Endothelial cell (in vitro differentiated cells): ENCODE results near the gene MED12. TPM values are rescaled to one million over a fixed set of nuclear protein-coding genes. Genes with fewer than 3 reads are reported as not detected.
A peak's percentile ranks its signal among the peaks of the same experiment; 100 is the strongest.

Experiments
- DNase-seq: peaks from one replicate; pipeline ENCODE4 v3.0.0; 2021; ENCODE audit warnings: low spot score
- H3K27ac Mint-ChIP-seq: one replicate; pipeline ENCODE4 v1.8.0; 2021; ENCODE audit warnings: mixed read lengths, inconsistent platforms; ENCODE audit not compliant: unreplicated experiment
- H3K27me3 Mint-ChIP-seq: one replicate; pipeline ENCODE4 v1.8.0; 2021; ENCODE audit warnings: mild to moderate bottlenecking, moderate library complexity, mixed read lengths, inconsistent platforms; ENCODE audit not compliant: unreplicated experiment
- H3K36me3 Mint-ChIP-seq: one replicate; pipeline ENCODE4 v1.8.0; 2021; ENCODE audit warnings: mild to moderate bottlenecking, low read depth, mixed read lengths, inconsistent platforms; ENCODE audit not compliant: unreplicated experiment
- H3K4me1 Mint-ChIP-seq: one replicate; pipeline ENCODE4 v1.8.0; 2021; ENCODE audit warnings: mild to moderate bottlenecking, mixed read lengths, inconsistent platforms; ENCODE audit not compliant: unreplicated experiment
- H3K4me3 Mint-ChIP-seq: one replicate; pipeline ENCODE4 v1.8.0; 2021; ENCODE audit warnings: mild to moderate bottlenecking, mixed read lengths, inconsistent platforms; ENCODE audit not compliant: unreplicated experiment
- H3K9me3 Mint-ChIP-seq: one replicate; pipeline ENCODE4 v1.8.0; 2021; ENCODE audit warnings: mixed read lengths, inconsistent platforms; ENCODE audit not compliant: unreplicated experiment
- CTCF ChIP-seq: fragments of 200-600 bp; sonication (generic); IDR thresholded peaks from one replicate; pipeline ENCODE4 v1.5.0; 2021; ENCODE audit warnings: antibody characterized with exemption; ENCODE audit not compliant: unreplicated experiment
- total RNA-seq: library from RNA; stranded (reverse); fragmentation: NEBNext Ultra II Directional; extraction: Animal tissue kit (Norgen Biotek cat#: 25700); gene quantifications from one replicate; pipeline ENCODE4 v1.2.1, GENCODE V29; 2021; ENCODE audit not compliant: unreplicated experiment

MED12 gene
- total RNA-seq, 1 donor from 2014 or later, result 128 TPM

- Mint-ChIP-seq H3K9me3 (no peaks in the 10 kb centered on the region), H3K36me3 (peaks cover 9% of the 10 kb centered on the region), H3K27ac (no peak overlapping the region), H3K4me3 (no peak overlapping the region), H3K27me3 (no peaks in the 10 kb centered on the region), H3K4me1 (no peaks in the 10 kb centered on the region)
- no peak for TF ChIP-seq CTCF
- DNase-seq, result no peak
These were observed 1.0 kb upstream of the MED12 start for GRCh38 chrX:71117358-71117757.

- Mint-ChIP-seq H3K9me3 (no peaks in the 10 kb centered on the region), H3K27me3 (no peaks in the 10 kb centered on the region), H3K4me1 (no peaks in the 10 kb centered on the region), H3K4me3 (peak overlapping the region; percentile 89), H3K36me3 (peaks cover 21% of the 10 kb centered on the region), H3K27ac (no peak overlapping the region)
- TF ChIP-seq CTCF, result no peak
- no peak for DNase-seq
These were observed 664 bp downstream of the MED12 start for GRCh38 chrX:71118985-71119535.

- DNase-seq, result no peak
- peak overlapping the region; percentile 12 for H3K4me3 Mint-ChIP-seq
These were observed 9.9 kb downstream of the MED12 start for GRCh38 chrX:71128166-71128833.

GRCh38 chrX:71128915-71129765 is 10.7 kb downstream of the MED12 start:
- no peaks in the 10 kb centered on the region for H3K9me3 Mint-ChIP-seq
- peaks cover 16% of the 10 kb centered on the region for H3K4me1 Mint-ChIP-seq
- H3K36me3 Mint-ChIP-seq, result peaks cover 47% of the 10 kb centered on the region
- H3K27me3 Mint-ChIP-seq, result peaks cover 5% of the 10 kb centered on the region
- peak overlapping the region; percentile 63 for H3K4me3 Mint-ChIP-seq
- H3K27ac Mint-ChIP-seq, result no peak overlapping the region
- peak; percentile 62 for TF ChIP-seq CTCF
- peak; percentile 65 for DNase-seq

More at GRCh38 chrX:71128166-71128833, 9.9 kb downstream of the MED12 start:
- H3K4me1 Mint-ChIP-seq, result peaks cover 16% of the 10 kb centered on the region
- peaks cover 5% of the 10 kb centered on the region for H3K27me3 Mint-ChIP-seq
- TF ChIP-seq CTCF, result no peak
- H3K27ac Mint-ChIP-seq, result no peak overlapping the region
- H3K36me3 Mint-ChIP-seq, result peaks cover 50% of the 10 kb centered on the region
- no peaks in the 10 kb centered on the region for H3K9me3 Mint-ChIP-seq
